ENCODE measurements around the gene CDC42BPG.
A peak's percentile ranks its signal among the peaks of the same experiment; 100 is the strongest.

The CDC42BPG gene

GRCh38 chr11:64786308-64786707 is 58.1 kb downstream of the CDC42BPG start:
- no peak for DNase-seq

GRCh38 chr11:64784813-64785581 is 59.5 kb downstream of the CDC42BPG start:
- DNase-seq: no peak

- DNase-seq: peak; percentile 100
These were observed 65.8 kb downstream of the CDC42BPG start, which contains the start of gene SF1 for GRCh38 chr11:64778473-64779298. Gene SF1 (minus strand): TSS chr11:64778542. CDS start chr11:64778392, 150 bp downstream.

GRCh38 chr11:64778223-64778472 is 66.3 kb downstream of the CDC42BPG start:
- no peak for DNase-seq

- peak; percentile 42 for DNase-seq
These were observed 66.8 kb downstream of the CDC42BPG start for GRCh38 chr11:64777449-64778222.

GRCh38 chr11:64776875-64777274 is 67.6 kb downstream of the CDC42BPG start:
- DNase-seq: no peak

GRCh38 chr11:64776425-64776824 is 68.0 kb downstream of the CDC42BPG start:
- DNase-seq: no peak

GRCh38 chr11:64774144-64774543 is 70.3 kb downstream of the CDC42BPG start:
- DNase-seq: no peak

All from kidney glomerular epithelial cell (primary cell).